Urinary bladder (tissue), 4 donors: ENCODE results near the gene PPARA. TPM values are rescaled to one million over a fixed set of nuclear protein-coding genes. Genes with fewer than 3 reads are reported as not detected.
"Not testable (repeated sequence)": the region's sequence is repeated elsewhere in the genome, so short reads cannot be mapped to it uniquely, and the experiment has no call there.

Experiments used
- DNase-seq: peaks from one replicate; pipeline ENCODE4 v3.0.0-alpha.2; 2015; ENCODE audit errors: extremely low spot score
- H3K27ac ChIP-seq: one replicate; pipeline ENCODE4 v1.5.1; 2013; ENCODE audit warnings: low read depth, mild to moderate bottlenecking, moderate library complexity
- H3K36me3 ChIP-seq: one replicate; pipeline ENCODE4 v1.6.1; 2013; ENCODE audit warnings: mild to moderate bottlenecking, moderate library complexity; ENCODE audit not compliant: insufficient read depth
- H3K4me1 ChIP-seq: one replicate; pipeline ENCODE4 v1.6.1; 2013; ENCODE audit warnings: mild to moderate bottlenecking, moderate library complexity; ENCODE audit not compliant: insufficient read depth
- H3K4me3 ChIP-seq: one replicate; pipeline ENCODE4 v1.5.1; 2013; ENCODE audit warnings: low read depth, low read length
- WGBS: extraction: QIAGEN DNeasy Blood & Tissue Kit; methylation state at CpG from one replicate; pipeline ENCODE4 v1.1.7; 2013; 5-methylcytosine and 5-hydroxymethylcytosine counted together
- polyA plus RNA-seq: library from polyadenylated mRNA; stranded (reverse); fragments of 200-250 nt; gene quantifications from one replicate; pipeline ENCODE4 v1.2.3, GENCODE V29; 2013
- total RNA-seq: library from RNA; depleted of rRNA; stranded (reverse); fragments of >200 nt; gene quantifications from one replicate; pipeline ENCODE4 v1.2.3, GENCODE V29; 2014
- donor health status: healthy with polysubstance abuse.
- donor health status: healthy.

Gene PPARA
- total and polyA plus RNA-seq, 2 donors = 12.5 to 22.8 TPM

DNA sequence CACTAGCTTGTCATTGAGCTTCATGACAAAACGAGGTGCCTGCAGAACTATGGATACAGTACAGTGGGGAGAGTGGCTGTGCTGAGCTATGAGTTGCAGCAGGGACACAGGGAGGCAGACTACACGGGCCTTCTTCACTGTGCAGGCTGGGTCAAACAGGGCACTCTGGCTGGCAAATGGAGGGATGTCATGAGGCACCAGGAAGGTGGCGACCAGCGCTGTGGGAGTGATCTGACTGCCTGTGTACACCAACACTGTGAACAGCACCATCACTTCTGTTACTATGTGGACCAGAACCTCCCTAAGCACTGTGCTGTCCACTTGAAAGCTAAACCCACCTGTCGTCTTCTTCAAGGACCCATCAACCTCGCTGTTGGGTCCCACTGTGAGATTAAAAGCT lies 109.7 kb downstream of the PPARA start:
- Histone ChIP-seq H3K4me1 (no peaks in the 10 kb centered on the region), H3K4me3 (no peak overlapping the region), H3K36me3 (no peaks in the 10 kb centered on the region), H3K27ac (no peak overlapping the region)
- no peak for DNase-seq
- 78% methylated on average over 6 of the region's 6 CpGs for WGBS

DNA sequence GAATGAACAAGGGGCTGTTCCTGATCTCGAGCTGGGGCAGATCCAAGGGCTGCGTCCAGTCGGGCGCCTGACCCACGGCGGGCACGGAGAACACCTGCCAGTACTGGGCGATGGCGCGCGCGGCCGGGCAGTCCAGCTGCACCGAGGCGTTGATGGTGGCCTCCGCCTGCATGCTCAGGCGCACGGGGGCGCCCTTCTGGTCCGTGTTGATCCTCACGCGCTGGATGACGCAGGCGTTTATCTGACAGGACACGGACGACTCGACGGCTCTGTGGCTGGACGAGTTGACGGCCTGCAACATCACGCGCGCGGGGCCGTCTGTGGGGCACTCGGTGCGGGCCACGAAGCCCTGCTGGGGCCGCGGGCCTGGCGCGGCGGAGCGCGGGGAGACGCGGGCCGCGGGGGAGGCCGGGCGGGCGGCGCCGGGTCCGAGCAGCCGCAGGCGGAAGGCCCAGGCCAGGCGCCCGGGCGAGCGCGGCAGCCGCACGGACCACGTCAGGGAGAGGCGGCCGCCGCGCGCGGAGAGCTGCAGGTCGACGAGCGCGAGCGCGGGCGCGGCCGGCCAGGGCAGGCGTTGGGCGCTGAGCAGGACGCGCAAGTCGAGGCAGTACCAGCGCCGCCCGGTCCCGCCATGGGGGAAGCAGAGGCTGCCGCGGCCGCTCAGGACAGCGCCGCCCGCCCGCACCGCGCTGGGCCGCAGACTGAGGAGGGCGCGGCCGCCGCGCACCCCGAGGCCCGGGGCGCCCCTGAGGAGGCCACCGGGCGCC lies 112.3 kb downstream of the PPARA start:
- DNase-seq = no peak
- WGBS = 6% methylated on average over 109 of the region's 109 CpGs
- H3K36me3 ChIP-seq = no peaks in the 10 kb centered on the region
- H3K4me3 ChIP-seq = peak overlapping the region; percentile 49
- no peaks in the 10 kb centered on the region for H3K4me1 ChIP-seq
- no peak overlapping the region for H3K27ac ChIP-seq

DNA sequence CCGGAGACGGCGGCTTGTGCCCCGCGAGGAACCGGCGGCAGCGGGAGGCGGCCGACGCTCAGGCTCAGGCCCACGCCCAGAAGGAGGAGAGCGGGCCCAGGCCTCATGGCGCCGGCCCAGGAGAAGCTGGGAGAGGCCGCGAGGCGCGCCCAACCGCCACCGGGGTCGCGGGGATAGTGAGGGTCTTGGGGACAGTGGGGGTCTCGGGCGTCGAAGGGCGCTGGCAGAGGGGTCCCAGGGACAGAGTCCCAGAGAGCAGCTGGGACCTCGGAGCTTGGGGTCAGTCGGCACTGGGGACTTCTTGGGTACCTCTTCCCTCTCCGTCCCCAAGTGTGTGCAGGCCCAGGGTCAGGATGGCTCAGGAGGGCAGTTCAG lies 112.9 kb downstream of the PPARA start, which contains the start of gene PKDREJ:
Gene PKDREJ, minus strand, starts transcription at position 128 of the 375 bp plus-strand sequence. Its CDS starts 21 bp downstream, at position 107.
- Histone ChIP-seq H3K27ac (no peak within 1 kb of the TSS), H3K4me1 (no peaks in the 10 kb centered on the region), H3K36me3 (no peaks in the 10 kb centered on the region), H3K4me3 (peak within 1 kb of the TSS; percentile 49)
- no peak for DNase-seq
- 37% methylated on average over 30 of the region's 30 CpGs for WGBS

DNA sequence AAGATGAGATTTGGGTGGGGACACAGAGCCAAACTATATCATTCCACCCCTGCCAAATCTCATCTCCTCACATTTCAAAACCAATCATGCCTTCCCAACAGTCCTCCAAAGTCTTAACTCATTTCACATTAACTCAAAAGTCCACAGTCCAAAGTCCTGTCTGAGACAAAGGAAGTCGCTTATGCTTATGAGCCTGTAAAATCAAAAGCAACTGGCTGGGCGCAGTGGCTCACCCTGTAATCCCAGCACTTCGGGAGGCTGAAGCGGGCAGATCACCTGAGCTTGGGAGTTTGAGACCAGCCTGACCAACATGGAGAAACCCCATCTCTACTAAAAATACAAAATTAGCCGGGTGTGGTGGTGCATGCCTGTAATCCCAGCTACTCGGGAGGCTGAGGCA lies 114.2 kb downstream of the PPARA start:
- not testable (repeated sequence) for H3K4me3 ChIP-seq, DNase-seq, H3K4me1 ChIP-seq, H3K36me3 ChIP-seq, H3K27ac ChIP-seq
- 96% methylated on average over 6 of the region's 6 CpGs for WGBS

DNA sequence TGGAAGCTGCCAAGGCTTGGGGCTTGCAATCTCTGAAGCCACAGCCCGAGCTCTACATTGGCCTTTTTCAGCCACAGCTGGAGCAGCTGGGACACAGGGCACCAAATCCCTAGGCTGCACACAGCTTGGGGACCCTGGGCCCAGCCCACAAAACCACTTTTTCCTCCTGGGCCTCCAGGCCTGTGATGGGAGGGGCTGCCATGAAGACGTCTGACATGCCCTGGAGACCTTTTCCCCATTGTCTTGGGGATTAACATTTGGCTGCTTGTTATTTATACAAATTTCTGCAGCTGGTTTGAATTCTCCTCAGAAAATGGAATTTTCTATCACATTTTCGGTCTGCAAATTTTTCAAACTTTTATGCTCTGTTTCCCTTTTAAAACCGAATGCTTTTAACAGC lies 115.3 kb downstream of the PPARA start:
- not testable (repeated sequence) for DNase-seq, H3K36me3 ChIP-seq, H3K4me1 ChIP-seq, H3K27ac ChIP-seq, H3K4me3 ChIP-seq
- WGBS = 92% methylated on average over 4 of the region's 4 CpGs

DNA sequence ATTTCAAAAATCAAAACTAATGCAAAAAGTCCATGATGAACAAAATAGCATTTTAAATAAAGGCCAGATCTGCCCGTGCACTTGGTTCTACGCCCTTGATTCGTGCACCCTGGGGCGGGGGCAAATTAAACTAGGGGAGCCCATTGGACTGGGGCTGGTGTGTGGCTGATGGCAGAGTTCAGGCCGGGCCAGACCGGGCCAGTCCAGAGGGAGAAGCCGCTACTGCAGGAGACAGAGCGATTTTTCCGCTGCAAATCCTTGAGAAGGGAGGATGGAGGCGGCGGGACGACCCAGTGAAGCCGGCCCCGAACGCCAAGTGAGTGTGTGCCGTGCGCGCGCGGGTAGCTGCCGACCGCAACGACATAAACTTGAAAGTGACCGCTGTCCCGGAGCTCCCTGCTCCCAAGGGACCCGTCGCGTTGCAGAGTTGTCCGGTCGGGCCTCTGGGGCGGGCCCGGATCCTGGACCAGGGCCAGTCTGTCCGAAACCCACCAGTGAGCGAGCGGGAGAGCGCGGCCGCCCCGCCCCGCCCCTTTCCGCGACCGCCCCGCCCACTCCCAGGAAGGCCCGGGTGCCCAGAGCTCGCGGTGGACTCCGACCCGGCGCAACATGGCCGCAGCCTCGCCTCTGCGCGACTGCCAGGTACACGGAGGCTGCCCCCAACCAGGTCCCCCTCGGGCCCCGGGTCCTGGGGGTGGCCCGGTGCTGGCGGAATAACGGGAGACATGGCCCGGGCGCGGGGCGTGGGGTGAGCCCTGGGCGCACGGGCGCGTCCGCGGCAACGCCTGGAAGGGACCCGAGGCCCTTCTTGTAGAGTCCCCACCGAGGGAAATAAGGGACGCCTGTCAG lies 117.3 kb downstream of the PPARA start, which contains the start of gene TTC38:
Gene TTC38, plus strand, starts transcription at position 578 of the 849 bp plus-strand sequence. Its CDS starts 32 bp downstream, at position 610.
- Histone ChIP-seq H3K27ac (peak within 1 kb of the TSS; percentile 60), H3K36me3 (peaks cover 4% of the 10 kb centered on the region), H3K4me1 (no peaks in the 10 kb centered on the region), H3K4me3 (peak within 1 kb of the TSS; percentile 87)
- WGBS = under 1% methylated on average over 74 of the region's 74 CpGs
- peak; percentile 39 for DNase-seq

DNA sequence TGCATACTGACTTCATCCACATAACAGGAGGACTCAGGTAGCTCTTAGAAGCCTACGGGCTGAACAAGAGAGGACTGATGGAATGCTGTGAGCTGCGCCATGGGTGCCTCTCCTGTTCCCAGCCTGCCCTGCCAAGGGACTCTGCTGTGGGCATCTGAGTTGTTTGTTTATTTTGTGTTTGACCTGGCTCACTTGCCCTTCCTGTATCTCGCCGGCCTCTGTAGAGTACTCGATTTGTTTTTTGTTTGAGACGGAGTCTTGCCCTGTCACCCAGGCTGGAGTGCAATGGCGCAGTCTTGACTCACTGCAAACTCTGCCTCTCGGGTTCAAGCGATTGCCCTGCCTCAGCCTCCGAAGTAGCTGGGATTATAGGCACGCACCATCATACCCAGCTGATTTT lies 119.2 kb downstream of the PPARA start:
- H3K27ac ChIP-seq = no peak overlapping the region
- H3K4me3 ChIP-seq = no peak overlapping the region
- no peak for DNase-seq
- H3K36me3 ChIP-seq = peaks cover 4% of the 10 kb centered on the region
- WGBS = 82% methylated on average over 11 of the region's 11 CpGs
- no peaks in the 10 kb centered on the region for H3K4me1 ChIP-seq

DNA sequence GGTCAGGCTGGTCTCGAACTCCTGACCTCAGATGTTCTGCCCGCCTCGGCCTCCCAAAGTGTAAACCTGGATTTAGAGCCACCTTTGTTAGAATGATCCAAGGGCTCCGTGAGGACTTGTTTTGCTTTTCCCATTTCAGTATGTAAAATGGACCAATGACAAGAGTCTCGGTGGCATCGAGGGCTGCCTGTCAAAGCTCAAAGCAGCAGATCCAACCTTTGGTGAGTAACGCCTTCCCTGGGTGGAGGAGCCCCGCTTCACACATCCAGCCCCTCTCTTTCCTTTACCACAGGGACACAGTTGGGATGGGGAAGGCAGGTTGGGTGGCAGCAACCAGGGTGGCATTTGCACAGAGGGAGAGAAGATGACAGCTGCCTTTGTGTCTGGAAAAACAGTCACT lies 121.9 kb downstream of the PPARA start:
- H3K4me3 ChIP-seq = no peak overlapping the region
- H3K36me3 ChIP-seq = peaks cover 4% of the 10 kb centered on the region
- H3K4me1 ChIP-seq = no peaks in the 10 kb centered on the region
- no peak overlapping the region for H3K27ac ChIP-seq
- 96% methylated on average over 8 of the region's 8 CpGs for WGBS
- DNase-seq = no peak

DNA sequence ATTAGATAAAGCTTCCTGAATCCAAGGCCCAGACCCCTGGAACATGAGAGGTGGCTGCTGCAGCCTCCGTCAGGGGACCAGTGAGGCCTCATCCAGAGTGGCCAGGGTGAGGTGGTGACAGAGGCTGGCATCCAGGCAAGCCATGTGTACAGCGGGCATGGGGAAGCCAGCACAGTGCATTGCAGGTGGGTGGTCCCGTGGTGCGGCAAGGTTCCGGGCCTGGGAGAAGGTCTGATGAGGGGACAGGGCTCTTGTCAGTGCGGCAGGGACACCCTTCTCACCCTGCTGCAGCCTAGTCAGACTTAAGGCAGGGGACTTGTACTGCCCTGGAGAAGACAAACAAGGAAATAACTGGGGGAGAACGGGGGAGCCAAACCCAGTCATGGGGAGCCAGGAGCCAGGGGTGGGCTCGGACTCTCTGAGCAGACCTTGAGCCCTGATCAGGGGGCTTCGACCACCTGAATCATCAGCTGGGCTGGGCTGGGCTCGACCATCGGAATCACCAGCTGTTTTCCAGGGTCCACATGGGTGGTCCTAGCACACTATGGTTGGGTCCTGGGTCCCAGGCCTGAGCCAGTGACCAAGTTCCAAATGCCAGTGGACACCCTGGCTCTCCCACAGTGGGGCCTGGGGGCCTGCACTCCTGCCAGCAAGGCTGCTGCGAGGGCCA lies 122.6 kb downstream of the PPARA start:
- Histone ChIP-seq H3K4me3 (no peak overlapping the region), H3K4me1 (no peaks in the 10 kb centered on the region), H3K27ac (no peak overlapping the region), H3K36me3 (peaks cover 5% of the 10 kb centered on the region)
- 96% methylated on average over 12 of the region's 12 CpGs for WGBS
- DNase-seq = no peak

DNA sequence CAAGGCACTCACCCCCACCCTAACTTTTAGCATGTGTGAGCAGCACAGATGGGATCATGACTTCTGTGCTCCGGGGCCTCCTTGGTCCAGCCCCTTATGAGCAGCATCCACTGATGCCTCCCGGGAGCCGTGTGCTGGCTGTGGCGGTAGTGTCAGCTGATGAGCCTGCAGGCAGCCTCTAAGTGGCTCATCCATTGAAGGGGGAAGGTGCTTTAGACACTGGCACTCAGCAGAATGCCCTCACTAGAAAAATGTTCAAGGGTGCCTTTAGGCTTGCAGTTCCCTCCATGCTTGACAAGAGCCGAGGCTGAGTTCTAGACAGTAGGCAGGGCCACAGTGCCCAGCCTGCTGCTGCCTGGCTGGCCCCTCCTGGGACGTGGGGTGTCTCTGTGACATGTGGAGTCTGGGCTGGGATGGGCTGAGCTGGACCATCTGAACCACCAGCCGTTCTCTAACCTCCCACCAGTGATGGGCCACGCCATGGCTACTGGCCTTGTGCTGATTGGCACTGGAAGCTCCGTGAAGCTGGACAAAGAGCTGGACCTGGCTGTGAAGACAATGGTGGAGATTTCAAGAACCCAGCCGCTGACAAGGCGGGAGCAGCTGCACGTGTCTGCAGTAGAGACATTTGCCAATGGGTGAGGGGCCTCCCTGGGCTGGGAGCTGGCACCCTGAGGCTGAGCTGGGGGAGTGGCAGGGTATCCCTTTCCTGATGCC lies 123.3 kb downstream of the PPARA start:
- H3K27ac ChIP-seq = no peak overlapping the region
- H3K4me1 ChIP-seq = no peaks in the 10 kb centered on the region
- no peak for DNase-seq
- no peak overlapping the region for H3K4me3 ChIP-seq
- 92% methylated on average over 12 of the region's 12 CpGs for WGBS
- peaks cover 6% of the 10 kb centered on the region for H3K36me3 ChIP-seq

DNA sequence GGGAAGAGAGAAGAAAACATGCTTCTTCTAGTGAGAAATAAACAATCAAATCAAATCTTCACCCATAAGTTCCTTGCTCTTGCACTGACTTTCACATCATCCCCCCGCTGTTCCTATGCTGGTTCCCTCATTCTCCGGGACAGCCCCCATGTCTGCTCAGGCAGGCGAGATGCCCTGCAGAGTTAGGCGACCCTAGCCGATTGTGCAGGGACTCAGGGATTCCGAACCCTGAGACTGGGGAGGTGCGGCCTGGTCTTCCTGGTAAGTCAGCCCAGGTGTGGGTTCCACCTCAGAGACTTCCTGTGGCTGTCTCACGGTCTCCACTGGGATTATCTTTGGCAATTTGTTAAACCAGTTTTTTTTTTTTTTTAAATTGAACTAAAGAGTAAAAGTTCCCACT lies 124.1 kb downstream of the PPARA start:
- Histone ChIP-seq H3K36me3 (peaks cover 6% of the 10 kb centered on the region), H3K4me3 (no peak overlapping the region), H3K27ac (no peak overlapping the region), H3K4me1 (no peaks in the 10 kb centered on the region)
- no peak for DNase-seq
- 96% methylated on average over 8 of the region's 8 CpGs for WGBS

DNA sequence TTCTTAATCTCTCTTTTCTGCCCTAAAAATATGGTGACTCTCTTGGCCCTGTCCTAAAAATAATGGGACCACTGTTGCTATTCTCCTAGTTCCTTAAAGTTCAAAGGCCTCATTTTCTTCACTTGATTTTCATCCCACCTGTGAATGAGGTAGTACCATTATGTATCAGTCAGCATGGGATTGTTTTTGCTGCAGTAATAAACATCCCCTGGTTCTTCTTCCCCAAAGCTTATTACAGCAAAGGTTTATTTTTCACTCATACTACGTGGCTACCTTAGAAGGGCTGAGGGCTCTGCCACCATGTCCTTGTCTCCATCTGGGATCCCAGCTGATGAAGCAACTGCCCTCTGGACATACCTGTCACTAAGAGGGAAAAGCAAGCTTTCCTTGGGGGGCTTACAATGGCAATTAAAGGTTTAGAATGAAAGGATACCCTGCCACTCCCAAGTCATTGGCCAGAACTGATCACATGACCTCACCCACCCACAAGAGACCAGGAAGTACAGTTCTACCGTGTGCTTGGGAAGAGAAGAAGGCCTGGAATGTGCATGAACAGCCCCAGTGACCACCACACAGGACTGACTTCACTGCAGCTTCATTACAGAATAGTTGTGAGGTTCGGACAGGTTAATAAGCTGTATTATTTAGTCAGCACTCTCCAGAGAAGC lies 125.3 kb downstream of the PPARA start:
- WGBS = 83% methylated on average over 3 of the region's 3 CpGs

DNA sequence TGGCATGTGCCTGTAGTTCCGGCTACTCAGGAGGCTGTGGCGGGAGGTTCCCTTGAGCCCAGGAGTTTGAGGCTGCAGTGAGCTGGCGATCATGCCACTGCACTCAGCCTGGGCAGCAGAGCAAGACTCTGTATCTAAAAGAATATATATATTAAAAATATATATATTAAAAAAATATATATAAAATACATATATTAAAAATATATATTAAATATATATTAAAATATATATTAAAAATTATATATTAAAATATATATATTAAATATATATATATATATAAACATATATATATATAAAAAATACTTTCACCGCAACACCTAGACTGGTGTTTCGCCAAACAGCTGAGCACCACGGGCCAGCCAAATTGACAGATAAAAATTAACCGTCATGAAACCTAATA lies 126.2 kb downstream of the PPARA start:
- no peak for DNase-seq
- Histone ChIP-seq H3K27ac (no peak overlapping the region), H3K4me1 (no peaks in the 10 kb centered on the region), H3K36me3 (peaks cover 4% of the 10 kb centered on the region), H3K4me3 (no peak overlapping the region)
- 96% methylated on average over 7 of the region's 7 CpGs for WGBS

More for the DNA sequence above, 125.3 kb downstream of the PPARA start:
- H3K4me3 ChIP-seq = no peak overlapping the region
- peaks cover 6% of the 10 kb centered on the region for H3K36me3 ChIP-seq
- H3K27ac ChIP-seq = no peak overlapping the region
- DNase-seq = no peak
- no peaks in the 10 kb centered on the region for H3K4me1 ChIP-seq
